ENCODE measurements around the gene TAGAP. TPM values are rescaled to one million over a fixed set of nuclear protein-coding genes. Genes with fewer than 3 reads are reported as not detected.

TAGAP gene
- total and polyA plus RNA-seq, 8 donors = 0.93 to 4.1 (median 2.0) TPM; not detected in 1

- TF ChIP-seq EP300 (IDR thresholded peaks at IDR 0.05) (no peak), POLR2AphosphoS5 (IDR thresholded peaks at IDR 0.05) (no peak), CTCF (IDR thresholded peaks at IDR 0.05) (no peak), POLR2A (IDR thresholded peaks at IDR 0.05) (no peak)
- Histone ChIP-seq H3K4me3 (no peak overlapping the region), H3K27ac (no peak overlapping the region), H3K4me1 (peaks cover 0 to 22% (median 0%) of the 10 kb centered on the region in 4 donors), H3K36me3 (no peaks in the 10 kb centered on the region), H3K9me3 (peaks cover 0 to 4% (median 0%) of the 10 kb centered on the region in 4 donors), H3K27me3 (peaks cover 0 to 7% (median 3%) of the 10 kb centered on the region in 3 donors)
- intact Hi-C loops (cut with DNase I; ENCODE audit: low total_unique reads) = no loop called here
- 65 to 77% (median 72%) methylated on average over 3 of the region's 3 CpGs for WGBS, 5 donors
- DNase-seq = no peak
Observed at GRCh38 chr6:159066483-159066882, 21.7 kb upstream of the TAGAP start.

- H3K36me3 ChIP-seq = no peaks in the 10 kb centered on the region
- peaks cover 0 to 22% (median 0%) of the 10 kb centered on the region in 4 donors for H3K4me1 ChIP-seq
- no peak overlapping the region for H3K4me3 ChIP-seq
- H3K27me3 ChIP-seq = peaks cover 0 to 7% (median 3%) of the 10 kb centered on the region in 3 donors
- intact Hi-C loops (cut with DNase I; ENCODE audit: low total_unique reads) = no loop called here
- TF ChIP-seq EP300 (IDR thresholded peaks at IDR 0.05) (no peak), POLR2AphosphoS5 (IDR thresholded peaks at IDR 0.05) (no peak), CTCF (IDR thresholded peaks at IDR 0.05) (no peak), POLR2A (IDR thresholded peaks at IDR 0.05) (no peak)
- 79 to 91% (median 84%) methylated on average over 3 of the region's 3 CpGs for WGBS, 5 donors
- peaks cover 0 to 6% (median 0%) of the 10 kb centered on the region in 4 donors for H3K9me3 ChIP-seq
- no peak overlapping the region for H3K27ac ChIP-seq
- no peak for DNase-seq
Observed at GRCh38 chr6:159065759-159066329, 21.1 kb upstream of the TAGAP start.

GRCh38 chr6:159065091-159065490 lies 20.3 kb upstream of the TAGAP start:
- Histone ChIP-seq H3K27ac (no peak overlapping the region), H3K4me1 (peaks cover 0 to 22% (median 0%) of the 10 kb centered on the region in 4 donors), H3K36me3 (no peaks in the 10 kb centered on the region), H3K27me3 (peaks cover 0 to 7% (median 3%) of the 10 kb centered on the region in 3 donors), H3K9me3 (peaks cover 0 to 6% (median 0%) of the 10 kb centered on the region in 4 donors), H3K4me3 (no peak overlapping the region)
- WGBS, 5 donors = 85 to 90% (median 88%) methylated on average over 6 of the region's 6 CpGs
- TF ChIP-seq CTCF (IDR thresholded peaks at IDR 0.05) (no peak), POLR2AphosphoS5 (IDR thresholded peaks at IDR 0.05) (no peak), EP300 (IDR thresholded peaks at IDR 0.05) (no peak), POLR2A (IDR thresholded peaks at IDR 0.05) (no peak)
- no peak for DNase-seq
- intact Hi-C loops (cut with DNase I; ENCODE audit: low total_unique reads) = no loop called here

- peaks cover 0 to 7% (median 3%) of the 10 kb centered on the region in 3 donors for H3K27me3 ChIP-seq
- 70 to 75% (median 71%) methylated on average over 8 of the region's 8 CpGs for WGBS, 5 donors
- no peaks in the 10 kb centered on the region for H3K36me3 ChIP-seq
- intact Hi-C loops (cut with DNase I; ENCODE audit: low total_unique reads) = no loop called here
- no peak for TF ChIP-seq EP300 (IDR thresholded peaks at IDR 0.05)
- no peak for TF ChIP-seq POLR2AphosphoS5 (IDR thresholded peaks at IDR 0.05)
- TF ChIP-seq POLR2A (IDR thresholded peaks at IDR 0.05) = no peak
- no peak for TF ChIP-seq CTCF (IDR thresholded peaks at IDR 0.05)
- no peak for DNase-seq
- H3K4me3 ChIP-seq = no peak overlapping the region
- peaks cover 0 to 6% (median 0%) of the 10 kb centered on the region in 4 donors for H3K9me3 ChIP-seq
- H3K27ac ChIP-seq = no peak overlapping the region
- peaks cover 0 to 22% (median 0%) of the 10 kb centered on the region in 4 donors for H3K4me1 ChIP-seq
Observed at GRCh38 chr6:159064477-159064876, 19.7 kb upstream of the TAGAP start.

All from stomach (tissue), 9 donors.